ENCODE measurements around the gene NOM1.
"Not testable (repeated sequence)": the region's sequence is repeated elsewhere in the genome, so short reads cannot be mapped to it uniquely, and the experiment has no call there.

The NOM1 gene

GRCh38 chr7:156949541-156950380 lies at the start of gene NOM1:
TSS of gene NOM1 (plus strand) at chr7:156949712. CDS start at chr7:156949738, 26 bp downstream.
- peak; percentile 15 to 88 (median 70) for DNase-seq

GRCh38 chr7:156900093-156900492 lies 49.4 kb upstream of the NOM1 start:
- DNase-seq: not testable (repeated sequence)

GRCh38 chr7:156903232-156903909 lies 46.1 kb upstream of the NOM1 start:
- no peak for DNase-seq

- no peak for DNase-seq
These were observed 43.3 kb upstream of the NOM1 start for GRCh38 chr7:156906200-156906649.

- DNase-seq: no peak
These were observed 41.9 kb upstream of the NOM1 start for GRCh38 chr7:156907656-156908055.

- DNase-seq: not testable (repeated sequence)
These were observed 39.8 kb upstream of the NOM1 start for GRCh38 chr7:156909574-156910252.

GRCh38 chr7:156918635-156919034 lies 30.9 kb upstream of the NOM1 start:
- no peak for DNase-seq

GRCh38 chr7:156919132-156919713 lies 30.3 kb upstream of the NOM1 start:
- no peak for DNase-seq

GRCh38 chr7:156920076-156920475 lies 29.4 kb upstream of the NOM1 start:
- DNase-seq: no peak

- not testable (repeated sequence) for DNase-seq
These were observed 28.8 kb upstream of the NOM1 start for GRCh38 chr7:156920487-156921373.

GRCh38 chr7:156922304-156922703 lies 27.2 kb upstream of the NOM1 start:
- DNase-seq: not testable (repeated sequence)

- DNase-seq: not testable (repeated sequence)
These were observed 23.7 kb upstream of the NOM1 start for GRCh38 chr7:156925821-156926220.

GRCh38 chr7:156927571-156928405 lies 21.7 kb upstream of the NOM1 start:
- DNase-seq: no peak

- DNase-seq: no peak
These were observed 21.1 kb upstream of the NOM1 start for GRCh38 chr7:156928406-156928747.

GRCh38 chr7:156929789-156930539 lies 19.5 kb upstream of the NOM1 start:
- no peak for DNase-seq

- DNase-seq: no peak
These were observed 17.5 kb upstream of the NOM1 start for GRCh38 chr7:156932006-156932405.

- DNase-seq: no peak
These were observed 14.3 kb upstream of the NOM1 start for GRCh38 chr7:156935250-156935649.

- not testable (repeated sequence) for DNase-seq
These were observed 12.7 kb upstream of the NOM1 start for GRCh38 chr7:156936766-156937165.
